ENCODE measurements around the gene FBXO3.

DNA sequence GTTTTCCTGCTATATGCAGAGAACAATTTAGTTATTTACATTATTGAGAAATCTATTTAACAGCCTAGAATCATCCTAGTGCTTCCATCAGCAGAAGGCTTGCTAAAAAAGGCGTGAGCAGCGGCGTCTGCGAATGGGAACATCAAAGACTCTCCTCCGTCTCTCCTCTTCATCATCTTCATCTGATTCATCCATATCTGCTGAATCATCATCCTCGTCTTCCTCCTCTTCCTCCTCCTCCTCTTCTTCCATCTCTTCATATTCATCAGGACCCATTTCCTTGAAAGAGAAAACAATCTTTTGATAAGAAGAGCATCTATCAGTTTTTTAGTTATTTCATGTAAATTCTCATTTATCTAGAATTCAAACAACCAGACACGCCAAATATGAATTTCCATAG is 32.5 kb downstream of the FBXO3 start:
- no peak for TF ChIP-seq YY1 (IDR thresholded peaks at IDR 0.05; ENCODE audit: insufficient read depth, insufficient read length)
- no peak for TF ChIP-seq ZNF274 (IDR thresholded peaks at IDR 0.05; ENCODE audit: low read depth, low read length)

Measured in NT2/D1 (cell line).